Measurements from ENCODE around the gene FAM241A.
"Not testable (repeated sequence)": the region's sequence is repeated elsewhere in the genome, so short reads cannot be mapped to it uniquely, and the experiment has no call there.

The FAM241A gene

GRCh38 chr4:112173593-112174558 is 28.6 kb downstream of the FAM241A start:
- no peak for DNase-seq

GRCh38 chr4:112175840-112176239 is 30.6 kb downstream of the FAM241A start:
- DNase-seq, result no peak

GRCh38 chr4:112176596-112176995 is 31.3 kb downstream of the FAM241A start:
- no peak for DNase-seq

GRCh38 chr4:112178741-112179140 is 33.5 kb downstream of the FAM241A start:
- not testable (repeated sequence) for DNase-seq

- no peak for DNase-seq
Observed at GRCh38 chr4:112181358-112182000, 36.2 kb downstream of the FAM241A start.

- DNase-seq, result no peak
Observed at GRCh38 chr4:112182604-112183003, 37.4 kb downstream of the FAM241A start.

DNA sequence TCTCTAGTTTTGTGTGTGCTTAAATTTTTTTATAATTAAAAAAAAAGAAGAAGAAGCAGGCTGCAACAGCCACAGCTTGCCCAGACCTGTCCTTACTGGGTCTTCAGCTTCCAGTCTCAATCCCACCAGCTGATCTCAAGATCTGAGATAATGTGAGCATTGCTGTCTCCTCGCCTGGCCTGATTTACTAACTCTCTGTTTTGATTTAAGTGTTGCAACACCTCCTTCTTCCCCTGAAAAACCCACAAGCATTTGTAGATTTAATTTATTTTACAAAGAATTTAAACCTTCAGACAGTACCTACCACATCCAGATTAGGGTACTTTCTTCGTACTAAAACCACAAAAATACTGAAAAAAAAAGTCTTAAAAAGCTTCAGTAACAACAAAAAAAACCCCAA is 38.0 kb downstream of the FAM241A start:
- DNase-seq, result no peak

- DNase-seq, result no peak
Observed at GRCh38 chr4:112184438-112184837, 39.2 kb downstream of the FAM241A start.

DNA sequence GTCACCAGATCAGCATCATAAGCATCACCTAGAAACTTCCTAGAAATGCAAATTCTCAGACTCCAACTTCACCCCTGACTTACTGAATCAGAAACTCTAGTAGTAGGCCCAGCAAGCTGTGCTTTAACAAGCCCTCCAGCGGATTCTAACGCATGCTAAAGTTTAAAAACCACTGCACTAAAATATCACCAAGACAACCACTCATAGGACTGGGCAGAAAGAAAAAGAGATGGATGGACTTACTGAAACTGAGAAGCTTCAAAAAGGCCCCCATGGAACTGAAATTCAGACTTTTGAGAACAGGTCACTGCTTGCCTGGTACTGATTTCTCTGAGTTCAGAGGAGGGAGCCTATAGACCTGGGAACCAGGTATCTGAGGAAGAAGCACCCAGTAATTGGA is 40.1 kb downstream of the FAM241A start:
- DNase-seq, result no peak

- DNase-seq, result no peak
Observed at GRCh38 chr4:112185740-112186670, 40.8 kb downstream of the FAM241A start.

DNA sequence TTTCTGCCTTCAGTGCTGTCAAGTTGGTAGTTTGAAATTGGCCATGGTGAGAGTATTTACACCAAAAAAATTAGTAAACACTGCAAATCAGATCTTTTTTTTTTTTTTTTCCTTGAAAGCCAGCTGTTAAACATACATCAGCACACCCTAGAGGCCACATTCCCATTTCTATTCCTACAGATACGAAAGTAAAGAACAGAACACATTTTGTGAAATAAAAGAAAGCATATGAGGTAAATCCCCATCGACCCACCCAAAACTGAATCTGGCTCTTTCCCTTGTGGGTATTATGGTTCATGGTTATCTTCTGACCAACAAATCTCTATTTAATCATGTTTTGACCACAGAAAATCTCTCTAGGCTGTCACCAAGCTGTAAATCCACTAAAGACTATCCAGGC is 44.5 kb downstream of the FAM241A start:
- no peak for DNase-seq

DNA sequence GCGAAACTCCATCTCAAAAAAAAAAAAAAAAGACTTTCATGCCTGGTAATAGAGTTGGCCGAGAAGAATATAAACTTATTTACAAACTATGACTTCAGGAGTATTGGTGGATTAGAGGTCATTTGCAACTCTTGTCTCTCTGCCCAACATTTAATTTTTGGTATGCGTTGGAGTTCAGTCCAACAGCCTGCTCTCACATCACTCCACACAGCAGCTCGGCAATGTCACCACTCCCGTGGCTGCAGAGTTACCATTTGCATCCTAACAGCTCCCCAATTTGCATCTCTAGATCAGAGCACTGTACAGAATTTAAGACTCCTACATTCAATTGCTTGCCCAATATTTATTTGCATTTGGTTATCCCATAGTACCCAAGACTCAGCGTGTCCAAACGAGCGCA is 45.4 kb downstream of the FAM241A start:
- DNase-seq, result no peak

DNA sequence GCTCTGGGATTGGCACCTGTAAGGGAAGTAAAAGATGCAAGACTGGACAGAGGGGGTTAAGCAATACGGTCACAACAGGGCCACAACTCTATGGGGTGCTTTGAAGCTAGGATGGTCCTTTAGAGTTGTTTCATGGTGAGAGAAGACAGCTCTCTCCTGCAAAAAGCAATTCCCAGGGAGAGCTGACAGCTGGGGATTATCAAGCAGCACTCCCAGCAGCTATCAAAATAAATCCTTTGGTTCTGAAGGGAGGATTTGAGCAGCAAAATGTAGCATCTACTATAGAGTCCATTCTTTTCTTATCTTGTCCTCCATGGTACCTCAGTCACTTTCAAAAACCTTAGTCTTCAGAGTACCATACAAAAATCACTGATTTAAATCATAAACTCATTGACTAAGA is 51.2 kb downstream of the FAM241A start:
- DNase-seq, result no peak

- DNase-seq, result no peak
Observed at GRCh38 chr4:112199041-112199440, 53.8 kb downstream of the FAM241A start.

- no peak for DNase-seq
Observed at GRCh38 chr4:112201915-112202505, 56.8 kb downstream of the FAM241A start.

GRCh38 chr4:112203593-112203992 is 58.3 kb downstream of the FAM241A start:
- DNase-seq, result no peak

DNA sequence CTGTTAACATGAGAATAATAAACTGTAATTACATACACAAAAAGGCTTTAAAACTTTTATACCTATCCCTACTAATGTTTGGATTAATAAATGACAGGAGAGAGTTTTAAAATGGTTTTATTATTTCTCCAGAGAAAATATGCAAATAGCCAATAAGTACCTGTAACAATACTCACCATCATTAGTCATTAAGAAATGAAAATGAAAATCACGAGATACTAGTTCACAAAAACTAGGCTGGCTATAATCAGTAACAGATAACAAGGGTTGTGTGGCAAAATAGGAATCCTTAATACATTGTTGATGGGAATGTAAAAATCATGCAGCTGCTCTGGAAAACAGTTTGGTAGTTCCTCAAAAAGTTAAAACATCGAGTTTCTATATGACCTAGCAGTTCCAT is 61.2 kb downstream of the FAM241A start:
- DNase-seq, result no peak

- not testable (repeated sequence) for DNase-seq
Observed at GRCh38 chr4:112208137-112209095, 63.2 kb downstream of the FAM241A start.

DNA sequence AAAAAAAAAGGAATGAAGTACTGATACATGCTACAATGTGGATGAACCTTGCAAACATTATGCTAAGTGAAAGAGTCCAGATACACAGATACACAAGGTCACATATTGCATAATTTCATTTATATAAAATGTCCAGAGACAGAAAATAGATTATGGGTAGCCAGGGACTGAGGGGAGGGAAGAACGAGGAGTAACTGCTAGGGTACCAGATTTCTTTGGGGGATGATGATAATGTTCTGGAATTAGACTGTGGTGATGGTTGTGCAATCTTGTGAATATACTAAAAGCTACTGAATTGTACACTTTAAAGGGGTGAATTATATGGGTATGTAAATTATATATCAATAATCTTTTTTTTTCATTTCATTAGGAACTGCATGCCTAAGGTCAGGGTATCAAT is 65.5 kb downstream of the FAM241A start:
- DNase-seq, result no peak

DNA sequence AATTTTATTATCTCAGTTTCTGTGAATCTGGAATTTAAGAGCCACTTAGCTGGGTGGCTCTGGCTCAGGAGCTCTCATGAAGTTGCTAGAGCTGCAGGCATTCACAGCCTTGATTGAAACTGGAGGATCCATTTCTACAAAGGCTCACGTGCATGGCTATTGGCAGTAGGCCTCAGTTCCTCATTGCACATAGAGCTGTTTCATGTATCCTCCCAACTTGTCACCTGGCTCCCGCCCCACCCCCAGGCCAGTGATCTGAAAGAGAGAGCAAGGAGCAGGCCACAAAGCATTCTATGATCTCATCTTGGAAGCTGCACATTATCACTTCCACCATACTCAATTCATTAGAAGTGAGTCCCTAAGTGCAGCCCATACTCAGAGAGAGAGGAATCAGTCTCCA is 67.8 kb downstream of the FAM241A start:
- DNase-seq, result no peak

DNA sequence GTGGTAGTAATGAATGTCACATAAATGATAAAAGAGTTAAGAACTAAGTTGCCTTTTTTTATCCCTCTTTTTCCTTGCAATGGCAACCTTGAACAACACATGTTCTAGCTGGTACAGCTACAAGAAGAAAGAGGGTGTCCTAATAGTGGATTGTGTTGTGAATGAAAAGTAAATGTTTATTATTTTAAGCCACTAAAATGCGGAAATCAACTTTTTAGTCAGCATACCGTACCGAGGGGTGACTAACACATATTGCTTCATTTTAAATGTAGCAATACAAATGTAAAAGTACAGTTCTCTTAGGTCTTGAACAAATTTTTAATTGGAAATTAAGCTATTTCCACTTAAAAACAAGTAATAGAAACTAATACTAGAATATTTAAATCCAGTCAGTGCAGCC is 68.6 kb downstream of the FAM241A start:
- DNase-seq, result no peak
